Activated CD8-positive, alpha-beta T cell treated with anti-CD3 and anti-CD28 coated beads for 36 hours (primary cell): ENCODE results near the gene EPAS1. TPM values are rescaled to one million over a fixed set of nuclear protein-coding genes. Genes with fewer than 3 reads are reported as not detected.

Source experiments
- ATAC-seq: fragments of 200-7000 bp; cut with Tn5 transposase; one replicate; pipeline ENCODE4 v1.10.0; 2021; ENCODE audit warnings: mild to moderate bottlenecking, moderate library complexity
- CTCF ChIA-PET: fragments of 350-600 bp; sonication (Branson Sonifier 250); formaldehyde crosslinking; loops from one replicate; lab custom pipeline; 2021; ENCODE audit warnings: antibody characterized with exemption; lab: Charles Lee
- POLR2A ChIA-PET: fragments of 350-600 bp; sonication (Branson Sonifier 250); formaldehyde crosslinking; loops from one replicate; lab custom pipeline; 2021; ENCODE audit warnings: antibody characterized with exemption; lab: Charles Lee
- DNase-seq: peaks from one replicate; pipeline ENCODE4 v3.0.0-alpha.2; 2020
- H3K27ac Mint-ChIP-seq: one replicate; pipeline ENCODE4 v1.8.0; 2021; ENCODE audit warnings: mild to moderate bottlenecking, mixed read lengths
- H3K27me3 Mint-ChIP-seq: one replicate; pipeline ENCODE4 v1.8.0; 2021; ENCODE audit warnings: mixed read lengths
- H3K36me3 Mint-ChIP-seq: one replicate; pipeline ENCODE4 v1.8.0; 2021; ENCODE audit warnings: low read depth, mixed read lengths
- H3K4me1 Mint-ChIP-seq: one replicate; pipeline ENCODE4 v1.8.0; 2021; ENCODE audit warnings: low read depth, mixed read lengths
- H3K4me3 Mint-ChIP-seq: one replicate; pipeline ENCODE4 v1.8.0; 2021; ENCODE audit warnings: mild to moderate bottlenecking, moderate library complexity, mixed read lengths
- H3K9me3 Mint-ChIP-seq: one replicate; pipeline ENCODE4 v1.8.0; 2021; ENCODE audit warnings: mixed read lengths
- CTCF ChIP-seq: fragments of 200-600 bp; IDR thresholded peaks from one replicate; pipeline ENCODE4 v1.8.0; 2022; ENCODE audit warnings: antibody characterized with exemption, mild to moderate bottlenecking
- intact Hi-C: fragments of 100-400 bp; cut with micrococcal nuclease; formaldehyde crosslinking; loops from one replicate; pipeline ENCODE4 v1.10.0; 2022
- total RNA-seq, 2 experiments: library from RNA; stranded (reverse); gene quantifications; one replicate each; pipeline ENCODE4 v1.2.3, GENCODE V29; 2021

EPAS1 gene
- total RNA-seq, 2 experiments from 2014 or later, result 8.3 to 12.2 TPM

- no peak for ATAC-seq
- no peaks in the 10 kb centered on the region for H3K36me3 Mint-ChIP-seq
Measured at GRCh38 chr2:46435353-46435752, 138.1 kb downstream of the EPAS1 start.

GRCh38 chr2:46435796-46436360, 138.7 kb downstream of the EPAS1 start:
- Mint-ChIP-seq H3K27ac (no peak overlapping the region), H3K4me1 (peaks cover 59% of the 10 kb centered on the region), H3K36me3 (no peaks in the 10 kb centered on the region), H3K27me3 (no peaks in the 10 kb centered on the region), H3K4me3 (no peak overlapping the region), H3K9me3 (no peaks in the 10 kb centered on the region)
- DNase-seq (no peak), ATAC-seq (no peak)
- CTCF ChIA-PET, result interaction anchor here (1.0 kb wide), 1 partner anchor 373 kb away, joined by 3 read pairs; no protein-coding TSS in a partner anchor
- POLR2A ChIA-PET, result no interaction called here
- no peak for TF ChIP-seq CTCF
- intact Hi-C loops, result no loop called here

More at GRCh38 chr2:46435353-46435752, 138.1 kb downstream of the EPAS1 start:
- no peaks in the 10 kb centered on the region for H3K9me3 Mint-ChIP-seq
- no peaks in the 10 kb centered on the region for H3K27me3 Mint-ChIP-seq
- POLR2A ChIA-PET, result no interaction called here
- intact Hi-C loops, result no loop called here
- no peak for TF ChIP-seq CTCF
- H3K4me3 Mint-ChIP-seq, result no peak overlapping the region
- CTCF ChIA-PET, result interaction anchor here (1.0 kb wide), 1 partner anchor 372 kb away, joined by 3 read pairs; no protein-coding TSS in a partner anchor
- H3K27ac Mint-ChIP-seq, result no peak overlapping the region
- DNase-seq, result no peak
- peaks cover 60% of the 10 kb centered on the region for H3K4me1 Mint-ChIP-seq

Other genes starting within 250 kb of the EPAS1 start
- not detected for gene TMEM247, start 182.2 kb downstream of the EPAS1 start, total RNA-seq
- 10 to 100 TPM; 14.0 to 15.0 TPM for gene RHOQ, start 245.1 kb downstream of the EPAS1 start, total RNA-seq
- 1 to 10 TPM; 6.3 to 6.8 TPM for gene ATP6V1E2, start 245.2 kb downstream of the EPAS1 start, total RNA-seq